GM23338 (cell line): ENCODE results near the gene MYO9A. TPM values are rescaled to one million over a fixed set of nuclear protein-coding genes. Genes with fewer than 3 reads are reported as not detected.

ENCODE experiments used
- ATAC-seq: fragments of 200-7000 bp; cut with Tn5 transposase; 3 replicates; pipeline ENCODE4 v1.9.1; 2020
- DNase-seq: peaks from one replicate; pipeline ENCODE4 v3.0.0-alpha.2; 2015; ENCODE audit warnings: low spot score
- H2AFZ ChIP-seq: fragments of 200-600 bp; sonication (generic); 2 replicates; pipeline ENCODE4 v1.8.0; 2016; ENCODE audit warnings: antibody characterized with exemption, mild to moderate bottlenecking, moderate library complexity
- H3F3A ChIP-seq: fragments of 200-600 bp; sonication (generic); replicated peaks from 2 replicates; pipeline ENCODE4 v1.8.0; 2017; ENCODE audit warnings: antibody characterized with exemption, mixed run types, low read depth
- H3K27ac ChIP-seq: fragments of 200-600 bp; sonication (generic); 2 replicates; pipeline ENCODE4 v1.6.1; 2016; ENCODE audit warnings: low read depth
- H3K27me3 ChIP-seq: fragments of 200-600 bp; sonication (generic); 2 replicates; pipeline ENCODE4 v1.8.0; 2016; ENCODE audit warnings: mild to moderate bottlenecking, mixed run types, moderate library complexity; ENCODE audit not compliant: insufficient read depth
- H3K36me3 ChIP-seq: fragments of 200-600 bp; sonication (generic); 2 replicates; pipeline ENCODE4 v1.8.0; 2016; ENCODE audit warnings: mild to moderate bottlenecking; ENCODE audit not compliant: insufficient read depth
- H3K4me1 ChIP-seq: fragments of 200-600 bp; sonication (generic); 2 replicates; pipeline ENCODE4 v1.8.0; 2016; ENCODE audit warnings: mild to moderate bottlenecking, moderate library complexity; ENCODE audit not compliant: insufficient read depth
- H3K4me2 ChIP-seq: fragments of 200-600 bp; sonication (generic); 2 replicates; pipeline ENCODE4 v1.7.1; 2017; ENCODE audit warnings: mixed run types
- H3K4me3 ChIP-seq: fragments of 200-600 bp; sonication (generic); 2 replicates; pipeline ENCODE4 v1.6.1; 2016; ENCODE audit warnings: mixed run types
- H3K79me2 ChIP-seq: fragments of 200-600 bp; sonication (generic); replicated peaks from 2 replicates; pipeline ENCODE4 v1.8.0; 2017; ENCODE audit warnings: mild to moderate bottlenecking; ENCODE audit not compliant: insufficient read depth
- H3K9me2 ChIP-seq: fragments of 200-600 bp; sonication (generic); 2 replicates; pipeline ENCODE4 v1.8.0; 2017; ENCODE audit not compliant: insufficient read depth
- H4K20me1 ChIP-seq: fragments of 200-600 bp; sonication (generic); replicated peaks from 2 replicates; pipeline ENCODE4 v1.8.0; 2017; ENCODE audit warnings: mild to moderate bottlenecking; ENCODE audit not compliant: insufficient read depth
- H3K27ac Mint-ChIP-seq: 2 replicates; pipeline ENCODE4 v1.8.0; 2020; ENCODE audit warnings: inconsistent platforms, mild to moderate bottlenecking, moderate library complexity, mixed read lengths
- H3K27me3 Mint-ChIP-seq: 3 replicates; pipeline ENCODE4 v1.8.0; 2022; ENCODE audit warnings: low read depth, mild to moderate bottlenecking, moderate library complexity, mixed read lengths, inconsistent platforms; ENCODE audit not compliant: insufficient read depth, poor library complexity
- H3K36me3 Mint-ChIP-seq: 3 replicates; pipeline ENCODE4 v1.8.0; 2021; ENCODE audit warnings: low read depth, mild to moderate bottlenecking, inconsistent platforms, moderate library complexity, mixed read lengths
- H3K4me1 Mint-ChIP-seq: 3 replicates; pipeline ENCODE4 v1.8.0; 2020; ENCODE audit warnings: mild to moderate bottlenecking, inconsistent platforms, mixed read lengths
- H3K4me3 Mint-ChIP-seq: 3 replicates; pipeline ENCODE4 v1.8.0; 2021; ENCODE audit warnings: moderate library complexity, mild to moderate bottlenecking, inconsistent platforms, mixed read lengths
- H3K9me3 Mint-ChIP-seq: 3 replicates; pipeline ENCODE4 v1.8.0; 2020; ENCODE audit warnings: moderate library complexity, mild to moderate bottlenecking, inconsistent platforms, mixed read lengths
- CREB1 ChIP-seq: fragments of 250-450 bp; sonication (Bioruptor Pico); IDR thresholded peaks from 2 replicates; pipeline ENCODE4 v1.5.0; 2020; ENCODE audit warnings: low read depth, mild to moderate bottlenecking, moderate library complexity
- EZH2phosphoT487 ChIP-seq: fragments of 200-600 bp; sonication (generic); IDR thresholded peaks from one replicate; pipeline ENCODE4 v1.8.1; 2018; ENCODE audit warnings: antibody characterized with exemption; ENCODE audit not compliant: unreplicated experiment
- JUNB ChIP-seq: IDR thresholded peaks from one replicate; pipeline ENCODE4 v1.6.1; 2016; ENCODE audit warnings: antibody characterized with exemption; ENCODE audit not compliant: unreplicated experiment
- NANOG ChIP-seq: IDR thresholded peaks from 2 replicates; pipeline ENCODE4 v1.6.1; 2016; ENCODE audit warnings: antibody characterized with exemption, borderline replicate concordance
- ZNF331 ChIP-seq: fragments of 250-450 bp; sonication (Bioruptor Pico); IDR thresholded peaks from 2 replicates; pipeline ENCODE4 v1.5.0; 2020; ENCODE audit warnings: low read depth, mild to moderate bottlenecking, moderate library complexity
- ZNF462 ChIP-seq: fragments of 250-450 bp; sonication (Bioruptor Pico); IDR thresholded peaks from 2 replicates; pipeline ENCODE4 v1.5.0; 2020; ENCODE audit warnings: mild to moderate bottlenecking, moderate library complexity
- polyA plus RNA-seq: library from polyadenylated mRNA; unstranded; fragments of >200 nt; fragmentation: Nextera tagmentation; extraction: Ambion mirVana; gene quantifications from 2 replicates; pipeline ENCODE4 v1.2.1, GENCODE V29; 2016
- total RNA-seq: library from RNA; depleted of rRNA; stranded (reverse); fragments of >200 nt; shearing (Covaris generic); gene quantifications from 2 replicates; pipeline ENCODE4 v1.2.3, GENCODE V29; 2014
- TF ChIP-seq, protein P1 (sequence below), 2 experiments: fragments of 200-600 bp in 1 of 2; sonication (generic) in 1 of 2; conservative IDR thresholded peaks; 2 replicates each; pipeline versions ENCODE4 v1.5.1 to v1.6.1; 2016 to 2017; ENCODE audit warnings: antibody characterized with exemption in 2 of 2, low read depth in 2 of 2, mild to moderate bottlenecking in 2 of 2, moderate library complexity in 1 of 2
- TF ChIP-seq, protein P2 (sequence below): IDR thresholded peaks from one replicate; pipeline ENCODE4 v1.6.1; 2018; ENCODE audit warnings: antibody characterized with exemption; ENCODE audit not compliant: unreplicated experiment

Gene MYO9A
- total and polyA plus RNA-seq, 2 experiments from 2014 or later: 11.6 to 32.8 TPM

DNA sequence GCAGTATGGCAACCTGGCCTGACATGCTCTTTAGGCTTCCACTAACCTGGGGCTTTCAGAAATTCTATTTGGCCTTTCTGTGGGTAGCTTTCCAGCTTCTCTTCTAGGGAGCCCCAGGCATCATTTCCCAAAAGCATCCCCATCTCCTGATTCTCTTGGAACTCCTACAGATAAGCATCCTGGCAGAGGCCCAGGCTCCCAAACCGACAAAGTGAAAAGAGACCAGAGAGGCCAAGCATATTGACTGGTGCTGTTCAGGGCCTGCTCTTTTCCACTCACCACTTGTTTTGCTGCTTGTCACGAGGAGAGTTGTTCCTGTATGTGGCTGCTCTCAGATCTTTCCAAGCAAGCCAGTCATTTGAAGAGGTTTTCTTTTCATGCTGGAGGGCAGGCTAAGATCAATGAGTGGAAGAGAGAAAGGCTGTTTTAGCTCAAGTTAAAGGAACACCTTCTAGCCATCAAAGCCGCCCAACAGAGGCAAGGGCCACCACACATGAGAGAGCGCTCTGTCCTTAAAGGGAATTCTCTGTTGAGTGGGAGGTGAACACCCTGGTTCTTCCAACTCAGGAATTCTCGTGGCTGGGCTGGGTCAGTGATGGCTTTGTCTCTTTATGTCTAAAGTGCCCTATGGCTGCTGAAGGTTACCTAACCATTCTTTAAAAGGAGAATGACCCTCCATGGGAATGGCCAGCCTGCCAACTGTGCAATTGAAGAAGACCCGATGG, 338.7 kb downstream of the MYO9A start:
- H3K4me1 Mint-ChIP-seq: peaks cover 12% of the 10 kb centered on the region
- no peak overlapping the region for H3K4me3 Mint-ChIP-seq
- peaks cover 2% of the 10 kb centered on the region for H3K27me3 Mint-ChIP-seq
- Histone ChIP-seq H2AFZ (no peak overlapping the region), H3F3A (no peaks in the 10 kb centered on the region), H3K9me2 (no peaks in the 10 kb centered on the region), H3K27me3 (no peaks in the 10 kb centered on the region), H3K27ac (no peak overlapping the region), H3K36me3 (no peaks in the 10 kb centered on the region), H3K79me2 (no peaks in the 10 kb centered on the region), H3K4me3 (no peak overlapping the region), H4K20me1 (no peaks in the 10 kb centered on the region), H3K4me1 (no peaks in the 10 kb centered on the region), H3K4me2 (no peak overlapping the region)
- ATAC-seq (no peak), DNase-seq (no peak)
- TF ChIP-seq NANOG: no peak
- TF ChIP-seq EZH2phosphoT487: no peak
- TF ChIP-seq ZNF331: no peak
- no peak for TF ChIP-seq JUNB
- H3K36me3 Mint-ChIP-seq: no peaks in the 10 kb centered on the region
- no peaks in the 10 kb centered on the region for H3K9me3 Mint-ChIP-seq
- H3K27ac Mint-ChIP-seq: no peak overlapping the region; the same call in 1 of the 2 replicates

- Mint-ChIP-seq H3K4me1 (peaks cover 10% of the 10 kb centered on the region), H3K27ac (no peak overlapping the region), H3K4me3 (no peak overlapping the region), H3K36me3 (no peaks in the 10 kb centered on the region), H3K27me3 (peaks cover 2% of the 10 kb centered on the region), H3K9me3 (no peaks in the 10 kb centered on the region)
- H3K36me3 ChIP-seq: no peaks in the 10 kb centered on the region
- no peak overlapping the region for H3K4me2 ChIP-seq
- H3K79me2 ChIP-seq: no peaks in the 10 kb centered on the region
- DNase-seq: no peak
- no peak overlapping the region for H2AFZ ChIP-seq
- no peaks in the 10 kb centered on the region for H4K20me1 ChIP-seq
- no peak overlapping the region for H3K27ac ChIP-seq
- H3K4me3 ChIP-seq: no peak overlapping the region
- H3K4me1 ChIP-seq: no peaks in the 10 kb centered on the region
- H3K27me3 ChIP-seq: no peaks in the 10 kb centered on the region
- H3K9me2 ChIP-seq: no peaks in the 10 kb centered on the region
- no peaks in the 10 kb centered on the region for H3F3A ChIP-seq
- ATAC-seq: no peak
- no peak for TF ChIP-seq CREB1 (CRISPR knock-in tag)
- TF ChIP-seq EZH2phosphoT487: no peak
- TF ChIP-seq, protein P1, sequence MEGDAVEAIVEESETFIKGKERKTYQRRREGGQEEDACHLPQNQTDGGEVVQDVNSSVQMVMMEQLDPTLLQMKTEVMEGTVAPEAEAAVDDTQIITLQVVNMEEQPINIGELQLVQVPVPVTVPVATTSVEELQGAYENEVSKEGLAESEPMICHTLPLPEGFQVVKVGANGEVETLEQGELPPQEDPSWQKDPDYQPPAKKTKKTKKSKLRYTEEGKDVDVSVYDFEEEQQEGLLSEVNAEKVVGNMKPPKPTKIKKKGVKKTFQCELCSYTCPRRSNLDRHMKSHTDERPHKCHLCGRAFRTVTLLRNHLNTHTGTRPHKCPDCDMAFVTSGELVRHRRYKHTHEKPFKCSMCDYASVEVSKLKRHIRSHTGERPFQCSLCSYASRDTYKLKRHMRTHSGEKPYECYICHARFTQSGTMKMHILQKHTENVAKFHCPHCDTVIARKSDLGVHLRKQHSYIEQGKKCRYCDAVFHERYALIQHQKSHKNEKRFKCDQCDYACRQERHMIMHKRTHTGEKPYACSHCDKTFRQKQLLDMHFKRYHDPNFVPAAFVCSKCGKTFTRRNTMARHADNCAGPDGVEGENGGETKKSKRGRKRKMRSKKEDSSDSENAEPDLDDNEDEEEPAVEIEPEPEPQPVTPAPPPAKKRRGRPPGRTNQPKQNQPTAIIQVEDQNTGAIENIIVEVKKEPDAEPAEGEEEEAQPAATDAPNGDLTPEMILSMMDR (conservative IDR thresholded peaks at IDR 0.05; ENCODE audit: low read depth in 2 of 2): no peak
- no peak for TF ChIP-seq ZNF331
- no peak for TF ChIP-seq ZNF462
- TF ChIP-seq JUNB: no peak
- TF ChIP-seq, protein P2, sequence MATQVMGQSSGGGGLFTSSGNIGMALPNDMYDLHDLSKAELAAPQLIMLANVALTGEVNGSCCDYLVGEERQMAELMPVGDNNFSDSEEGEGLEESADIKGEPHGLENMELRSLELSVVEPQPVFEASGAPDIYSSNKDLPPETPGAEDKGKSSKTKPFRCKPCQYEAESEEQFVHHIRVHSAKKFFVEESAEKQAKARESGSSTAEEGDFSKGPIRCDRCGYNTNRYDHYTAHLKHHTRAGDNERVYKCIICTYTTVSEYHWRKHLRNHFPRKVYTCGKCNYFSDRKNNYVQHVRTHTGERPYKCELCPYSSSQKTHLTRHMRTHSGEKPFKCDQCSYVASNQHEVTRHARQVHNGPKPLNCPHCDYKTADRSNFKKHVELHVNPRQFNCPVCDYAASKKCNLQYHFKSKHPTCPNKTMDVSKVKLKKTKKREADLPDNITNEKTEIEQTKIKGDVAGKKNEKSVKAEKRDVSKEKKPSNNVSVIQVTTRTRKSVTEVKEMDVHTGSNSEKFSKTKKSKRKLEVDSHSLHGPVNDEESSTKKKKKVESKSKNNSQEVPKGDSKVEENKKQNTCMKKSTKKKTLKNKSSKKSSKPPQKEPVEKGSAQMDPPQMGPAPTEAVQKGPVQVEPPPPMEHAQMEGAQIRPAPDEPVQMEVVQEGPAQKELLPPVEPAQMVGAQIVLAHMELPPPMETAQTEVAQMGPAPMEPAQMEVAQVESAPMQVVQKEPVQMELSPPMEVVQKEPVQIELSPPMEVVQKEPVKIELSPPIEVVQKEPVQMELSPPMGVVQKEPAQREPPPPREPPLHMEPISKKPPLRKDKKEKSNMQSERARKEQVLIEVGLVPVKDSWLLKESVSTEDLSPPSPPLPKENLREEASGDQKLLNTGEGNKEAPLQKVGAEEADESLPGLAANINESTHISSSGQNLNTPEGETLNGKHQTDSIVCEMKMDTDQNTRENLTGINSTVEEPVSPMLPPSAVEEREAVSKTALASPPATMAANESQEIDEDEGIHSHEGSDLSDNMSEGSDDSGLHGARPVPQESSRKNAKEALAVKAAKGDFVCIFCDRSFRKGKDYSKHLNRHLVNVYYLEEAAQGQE: no peak
These were observed 340.6 kb downstream of the MYO9A start for GRCh38 chr15:71777216-71777943.
